HG03575 (cell line): ENCODE results near the gene CKAP2L.
"Not testable (repeated sequence)": the region's sequence is repeated elsewhere in the genome, so short reads cannot be mapped to it uniquely, and the experiment has no call there.

Source experiments
- ATAC-seq: cut with Tn5 transposase; IDR thresholded peaks from one replicate; pipeline ENCODE4 v1.9.1; 2021; ENCODE audit not compliant: unreplicated experiment, insufficient number of reproducible peaks, low FRiP score; ENCODE audit errors: extremely low read depth

CKAP2L gene

GRCh38 chr2:112714836-112715631 lies 49.4 kb downstream of the CKAP2L start:
- ATAC-seq: no peak

DNA sequence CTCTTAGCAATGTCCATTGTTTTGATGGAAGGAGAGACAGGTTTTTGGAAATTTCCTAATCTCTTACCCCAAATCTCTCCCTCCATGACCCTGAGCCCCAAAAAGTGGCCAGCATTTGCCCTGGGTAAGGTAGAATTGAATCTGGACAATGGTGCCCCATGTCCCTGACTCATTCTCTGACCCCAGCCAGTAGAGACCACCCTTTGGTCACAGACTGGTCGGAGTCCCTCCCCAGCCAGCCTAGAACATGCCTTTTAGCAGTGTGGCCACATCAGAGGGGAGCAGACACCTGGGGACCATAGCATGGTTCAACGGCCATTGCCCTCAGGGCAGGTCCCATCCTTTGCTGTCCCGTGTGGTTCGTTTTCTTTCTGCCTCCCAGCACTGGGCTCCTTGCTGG lies 50.1 kb downstream of the CKAP2L start:
- ATAC-seq: no peak

GRCh38 chr2:112713926-112714325 lies 50.5 kb downstream of the CKAP2L start:
- no peak for ATAC-seq

DNA sequence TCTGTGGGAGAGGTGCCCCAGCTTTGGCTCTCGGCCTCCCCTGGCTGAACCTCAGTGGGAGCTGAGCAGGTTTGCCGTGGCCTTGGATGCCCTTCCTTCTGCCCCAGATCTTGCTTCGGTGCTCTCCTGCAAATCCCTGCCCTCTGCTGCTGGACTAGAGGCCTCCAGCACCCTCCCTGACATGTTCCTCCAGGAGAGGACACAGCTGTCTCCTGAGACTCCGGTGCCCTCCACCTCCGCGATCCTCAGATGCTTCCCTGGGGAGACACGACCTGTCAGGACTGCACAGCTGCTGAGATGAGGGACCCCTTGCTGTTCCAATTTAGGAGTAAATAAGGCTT lies 50.9 kb downstream of the CKAP2L start:
- ATAC-seq: no peak

GRCh38 chr2:112712903-112713584 lies 51.4 kb downstream of the CKAP2L start:
- no peak for ATAC-seq

DNA sequence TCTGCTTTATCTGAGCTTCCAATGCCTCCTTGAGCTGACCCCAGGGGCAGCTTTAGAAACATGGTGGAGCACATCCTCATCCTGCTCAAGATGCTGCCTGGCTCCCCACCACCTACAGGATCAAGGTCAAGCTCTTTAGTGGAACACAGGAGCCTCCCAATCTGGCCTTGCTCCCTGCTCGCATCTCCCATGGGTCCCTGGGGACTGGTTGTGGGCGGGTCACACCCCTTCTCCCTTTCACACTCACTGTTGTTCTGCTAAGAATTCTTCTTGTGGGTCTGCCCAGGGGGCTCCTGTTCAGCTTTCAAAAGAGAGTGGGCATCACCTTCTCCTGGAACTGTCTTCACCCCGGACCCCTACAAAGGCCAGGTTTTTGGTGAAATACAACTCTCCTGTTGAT lies 51.9 kb downstream of the CKAP2L start:
- ATAC-seq: no peak

GRCh38 chr2:112710956-112711750 lies 53.3 kb downstream of the CKAP2L start:
- no peak for ATAC-seq

- no peak for ATAC-seq
Observed at GRCh38 chr2:112709703-112710102, 54.7 kb downstream of the CKAP2L start.

- no peak for ATAC-seq
Observed at GRCh38 chr2:112708968-112709367, 55.4 kb downstream of the CKAP2L start.

DNA sequence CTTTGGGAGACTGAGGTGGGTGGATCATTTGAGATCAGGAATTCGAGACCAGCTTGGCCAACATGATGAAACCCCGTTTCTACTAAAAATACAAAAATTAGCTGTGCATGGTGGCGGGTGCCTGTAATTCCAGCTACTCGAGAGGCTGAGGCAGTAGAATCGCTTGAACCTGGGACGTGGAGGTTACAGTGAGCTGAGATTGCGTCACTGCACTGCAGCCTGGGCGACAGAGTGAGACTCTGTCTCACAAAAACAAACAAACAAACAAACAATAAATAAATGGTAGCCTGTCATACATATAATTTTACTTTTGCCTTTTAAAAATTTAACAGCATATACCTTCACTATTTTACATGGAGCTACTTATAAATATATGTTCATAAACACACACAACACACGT lies 57.5 kb downstream of the CKAP2L start:
- not testable (repeated sequence) for ATAC-seq

DNA sequence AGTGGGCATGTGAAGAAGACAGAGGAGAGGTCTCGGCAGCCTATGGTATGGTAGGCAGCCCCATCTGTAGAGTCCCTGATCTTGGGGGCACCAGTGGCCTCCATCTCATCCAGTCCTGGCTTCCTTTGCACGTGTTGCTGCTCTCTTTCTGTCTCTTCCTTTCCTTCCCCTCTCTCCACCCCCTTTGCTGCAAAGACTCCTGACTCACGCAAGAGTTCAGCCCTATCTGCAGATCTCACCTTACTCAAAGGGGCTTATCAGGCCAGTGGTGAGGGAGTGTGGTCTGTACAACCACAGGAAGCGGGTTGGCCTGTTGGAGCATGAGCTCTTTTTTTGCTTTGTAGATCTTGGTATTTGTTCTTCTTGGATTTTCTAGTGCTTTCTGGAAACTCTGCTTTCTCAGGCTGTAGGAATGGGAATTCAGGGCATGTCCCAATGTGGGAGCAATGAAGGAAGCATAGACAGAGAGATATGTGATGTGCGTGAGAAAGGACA lies 58.2 kb downstream of the CKAP2L start:
- no peak for ATAC-seq

GRCh38 chr2:112705575-112705974 lies 58.8 kb downstream of the CKAP2L start:
- ATAC-seq: no peak

DNA sequence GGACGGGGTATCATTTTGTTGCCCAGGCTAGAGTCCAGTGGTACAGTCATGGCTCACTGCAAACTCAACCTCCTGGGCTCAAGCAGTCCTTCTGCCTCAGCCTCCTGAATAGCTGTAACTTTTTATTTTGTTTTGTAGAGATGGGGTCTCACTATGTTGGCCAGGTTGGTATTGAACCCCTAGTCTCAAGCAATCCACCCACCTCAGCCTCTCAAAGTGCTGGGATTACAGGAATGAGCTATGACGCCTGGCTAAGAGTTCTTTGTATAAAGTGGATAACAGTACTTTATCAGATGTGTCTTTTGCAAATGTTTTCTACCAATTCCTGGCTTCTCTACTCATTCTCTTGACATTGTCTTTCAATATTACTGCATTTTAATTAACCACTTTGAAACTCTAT lies 60.7 kb downstream of the CKAP2L start:
- no peak for ATAC-seq

DNA sequence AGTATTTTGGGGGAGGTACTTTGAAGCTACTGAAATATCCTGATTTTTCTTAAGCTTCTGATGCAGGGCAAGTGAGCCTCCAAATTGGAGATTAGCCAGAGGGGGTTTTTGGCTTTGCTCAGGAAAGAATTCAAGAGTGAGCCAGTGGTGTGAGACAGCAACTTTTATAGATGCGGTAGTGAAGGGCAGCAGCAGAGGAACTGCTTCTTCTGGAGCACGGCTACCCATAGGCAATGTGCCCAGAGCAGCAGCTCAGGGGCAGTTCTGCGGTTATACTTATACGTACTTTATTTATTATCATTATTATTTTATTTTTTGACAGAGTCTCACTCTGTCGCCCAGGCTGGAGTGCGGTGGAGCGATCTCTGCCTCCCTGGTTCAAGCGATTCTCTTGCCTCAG lies 63.4 kb downstream of the CKAP2L start:
- ATAC-seq: no peak

DNA sequence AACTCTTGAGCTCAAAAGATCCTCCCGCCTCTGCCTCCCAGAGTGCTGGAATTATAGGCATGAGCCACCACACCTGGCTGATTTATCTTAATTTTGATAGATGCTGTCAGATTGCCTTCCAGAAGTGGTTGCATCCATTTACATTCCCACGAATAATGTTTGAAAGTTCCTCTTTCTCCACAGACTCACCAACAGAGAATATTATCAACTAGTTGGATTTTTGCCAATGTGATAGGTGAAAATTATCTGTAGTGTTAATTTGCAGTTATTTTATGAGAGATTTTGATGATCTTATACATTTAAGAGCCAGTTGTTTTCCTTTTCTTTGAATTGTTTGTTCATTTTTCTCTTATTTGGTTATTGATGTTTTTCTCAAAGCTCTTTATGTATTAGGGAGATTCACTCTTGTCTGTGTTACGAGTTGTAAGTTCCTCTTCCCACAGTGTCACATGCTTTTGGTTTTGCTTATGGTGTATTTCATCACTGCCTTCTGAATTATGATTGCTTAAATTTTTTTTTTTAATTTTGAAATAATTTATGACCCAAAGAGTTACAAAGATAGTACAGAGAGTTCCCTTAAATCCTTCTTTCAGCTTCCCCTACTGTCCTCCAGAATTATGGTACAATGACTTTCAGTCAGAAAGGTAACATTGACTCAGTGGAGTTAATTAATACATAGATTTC lies 64.3 kb downstream of the CKAP2L start:
- ATAC-seq: no peak

GRCh38 chr2:112698834-112699515 lies 65.4 kb downstream of the CKAP2L start:
- no peak for ATAC-seq

DNA sequence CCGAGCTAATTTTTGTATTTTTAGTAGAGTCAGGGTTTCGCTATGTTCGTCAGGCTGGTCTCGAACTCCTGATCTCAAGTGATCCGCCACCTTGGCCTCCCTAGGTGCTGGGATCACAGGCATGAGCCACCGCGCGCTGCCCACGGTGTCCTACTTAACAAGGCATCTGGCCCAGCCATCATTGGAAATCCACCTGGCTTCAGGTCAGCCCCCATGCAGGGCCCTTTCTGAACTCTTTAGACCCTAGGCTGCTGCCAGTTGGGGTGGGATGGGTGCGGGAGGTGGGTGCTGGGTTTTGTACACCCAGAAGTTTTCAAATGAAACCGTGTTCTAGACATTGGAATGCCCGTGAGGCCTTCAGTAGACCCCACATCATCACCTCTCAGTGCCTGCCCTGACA lies 70.2 kb downstream of the CKAP2L start:
- ATAC-seq: no peak

DNA sequence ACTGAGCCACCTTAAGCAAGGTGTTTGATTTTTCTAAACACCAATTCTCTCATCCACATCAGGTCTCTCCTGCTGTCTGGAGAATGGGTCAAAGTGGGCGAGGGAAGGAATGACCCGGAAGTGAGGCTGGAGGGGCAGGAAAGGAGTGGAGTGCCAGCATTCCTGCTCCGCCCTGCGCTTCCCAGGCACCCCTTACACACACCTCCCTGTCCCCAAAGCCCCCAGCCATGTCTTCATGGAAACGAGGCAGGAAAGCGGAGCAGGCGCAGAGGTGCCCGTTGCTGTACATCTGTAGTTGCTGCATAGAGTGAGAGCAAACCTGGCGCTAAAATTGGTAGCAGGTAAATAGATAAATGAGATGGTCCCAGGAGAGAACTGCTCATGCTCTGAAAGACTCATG lies 70.8 kb downstream of the CKAP2L start:
- no peak for ATAC-seq

DNA sequence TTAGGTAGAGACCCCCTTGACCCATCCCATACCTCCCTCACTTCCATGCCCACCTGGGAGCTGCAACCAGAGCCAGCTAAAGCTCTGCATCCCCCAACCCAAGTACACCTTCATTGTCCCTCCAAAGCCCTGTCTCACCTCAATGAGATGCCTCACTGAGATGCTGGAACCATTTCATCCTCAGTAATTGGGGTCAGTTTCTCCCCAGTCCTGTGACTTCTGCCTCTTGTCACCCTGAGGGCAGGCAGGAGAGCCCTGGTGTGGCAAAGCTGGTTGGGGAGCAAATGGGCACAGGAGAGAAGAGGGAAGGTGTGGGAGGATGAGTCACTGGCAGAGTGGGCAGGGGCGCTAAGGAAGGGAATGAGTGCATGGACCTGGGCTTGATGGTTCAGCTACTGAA lies 71.5 kb downstream of the CKAP2L start:
- ATAC-seq: no peak
